ENCODE measurements around the gene ITSN1.
"Not testable (repeated sequence)": the region's sequence is repeated elsewhere in the genome, so short reads cannot be mapped to it uniquely, and the experiment has no call there.

The ITSN1 gene

GRCh38 chr21:33642027-33642895 lies at the start of gene ITSN1:
Gene ITSN1, plus strand, starts transcription at chr21:33642501. Its CDS starts 76,328 bp downstream, at chr21:33718829.
- peak; percentile 99 for DNase-seq (ENCODE audit: low read depth)

DNA sequence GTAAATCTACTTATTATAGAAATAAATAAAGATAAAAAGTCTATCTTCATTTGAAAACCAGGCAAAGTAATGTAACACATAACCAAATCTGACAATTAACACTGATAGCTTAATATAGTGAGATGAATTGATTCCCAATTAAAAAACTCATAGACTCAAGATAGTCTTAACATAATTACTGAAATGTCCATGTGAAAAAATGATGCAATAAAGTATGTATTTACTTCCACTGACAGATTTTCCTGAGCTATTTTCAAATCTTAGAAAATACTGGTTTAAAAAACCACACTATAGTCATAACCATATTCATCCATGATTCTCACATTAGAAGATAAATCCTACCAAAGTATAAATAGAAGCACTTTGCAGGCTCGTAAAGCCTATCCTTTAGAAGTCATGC lies 44.2 kb upstream of the ITSN1 start:
- DNase-seq (ENCODE audit: low read depth): no peak

DNA sequence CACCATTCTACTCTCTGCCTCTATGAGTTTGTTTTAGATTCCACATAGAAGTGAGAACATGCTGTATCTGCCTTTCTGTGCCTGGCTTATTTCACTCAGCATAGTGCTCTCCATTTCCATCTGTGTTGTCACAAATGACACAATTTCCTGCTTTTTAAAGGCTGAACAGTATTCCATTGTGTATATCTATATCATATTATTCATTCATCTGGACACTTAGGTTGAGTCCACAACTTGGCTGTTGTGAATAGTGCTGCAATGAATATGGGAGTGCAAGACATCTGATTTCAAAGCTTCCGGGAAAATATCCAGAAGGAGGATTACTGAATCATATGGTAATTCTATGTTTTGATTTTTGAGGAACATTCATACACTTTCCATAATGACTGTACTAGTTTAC lies 33.7 kb upstream of the ITSN1 start:
- no peak for DNase-seq (ENCODE audit: low read depth)

- no peak for DNase-seq (ENCODE audit: low read depth)
Observed at GRCh38 chr21:33611006-33611744, 31.1 kb upstream of the ITSN1 start.

DNA sequence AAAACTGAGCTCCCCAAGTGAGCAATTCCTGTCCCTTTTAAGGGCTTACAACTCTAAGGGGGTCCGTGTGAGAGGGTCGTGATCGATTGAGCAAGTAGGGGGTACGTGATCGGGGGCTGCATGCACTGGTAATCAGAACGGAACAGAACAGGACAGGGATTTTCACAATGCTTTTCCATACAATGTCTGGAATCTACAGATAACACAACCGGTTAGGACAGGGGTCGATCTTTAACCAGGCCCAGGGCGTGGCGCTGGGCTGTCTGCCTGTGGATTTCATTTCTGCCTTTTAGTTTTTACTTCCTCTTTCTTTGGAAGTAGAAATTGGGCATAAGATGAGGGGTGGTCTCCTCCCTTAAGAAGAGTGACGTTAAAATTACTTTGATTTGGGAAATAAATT lies 24.7 kb upstream of the ITSN1 start:
- DNase-seq (ENCODE audit: low read depth): not testable (repeated sequence)

- no peak for DNase-seq (ENCODE audit: low read depth)
Observed at GRCh38 chr21:33618407-33618806, 23.9 kb upstream of the ITSN1 start.

- DNase-seq (ENCODE audit: low read depth): no peak
Observed at GRCh38 chr21:33619726-33620125, 22.6 kb upstream of the ITSN1 start.

DNA sequence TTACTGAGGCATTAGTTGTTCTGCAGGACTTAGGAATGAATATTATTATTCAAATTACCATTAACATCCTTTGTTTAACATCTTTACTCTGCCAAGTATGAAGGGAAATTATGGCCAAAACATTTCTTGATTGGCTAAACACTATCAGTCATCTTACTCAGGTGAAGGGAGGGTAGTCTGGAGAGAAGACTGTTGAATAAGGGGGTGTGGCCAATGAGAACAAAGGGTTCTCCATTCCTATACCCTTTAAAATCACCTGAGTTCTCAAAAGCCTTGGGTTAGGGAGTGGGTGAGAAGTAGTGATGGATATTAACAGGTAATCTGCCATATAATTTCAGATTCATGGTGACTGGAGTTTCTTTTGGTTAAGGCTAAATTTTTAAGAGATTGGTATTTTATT lies 20.0 kb upstream of the ITSN1 start:
- no peak for DNase-seq (ENCODE audit: low read depth)

GRCh38 chr21:33626151-33626550 lies 16.1 kb upstream of the ITSN1 start:
- DNase-seq (ENCODE audit: low read depth): not testable (repeated sequence)

DNA sequence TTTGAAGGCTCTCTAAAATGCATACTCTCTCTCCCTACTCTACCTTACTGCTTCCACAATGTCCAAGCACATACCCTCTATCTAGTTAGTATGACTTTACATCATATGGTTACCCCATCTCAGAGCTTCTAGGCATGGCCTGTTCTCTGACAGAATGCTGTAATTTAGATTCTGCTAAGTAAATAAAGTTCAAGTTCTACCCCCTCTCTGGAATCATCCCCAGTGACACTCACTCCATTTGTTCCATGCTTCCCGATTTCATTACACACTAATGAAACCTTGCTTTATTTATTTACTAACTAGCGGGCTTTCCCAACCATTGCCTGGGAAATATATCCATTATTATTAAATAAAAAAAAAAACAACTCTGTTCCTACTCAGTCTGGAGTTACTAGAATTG lies 8.0 kb upstream of the ITSN1 start:
- DNase-seq (ENCODE audit: low read depth): no peak

- no peak for DNase-seq (ENCODE audit: low read depth)
Observed at GRCh38 chr21:33640697-33641351, 1.5 kb upstream of the ITSN1 start.

DNA sequence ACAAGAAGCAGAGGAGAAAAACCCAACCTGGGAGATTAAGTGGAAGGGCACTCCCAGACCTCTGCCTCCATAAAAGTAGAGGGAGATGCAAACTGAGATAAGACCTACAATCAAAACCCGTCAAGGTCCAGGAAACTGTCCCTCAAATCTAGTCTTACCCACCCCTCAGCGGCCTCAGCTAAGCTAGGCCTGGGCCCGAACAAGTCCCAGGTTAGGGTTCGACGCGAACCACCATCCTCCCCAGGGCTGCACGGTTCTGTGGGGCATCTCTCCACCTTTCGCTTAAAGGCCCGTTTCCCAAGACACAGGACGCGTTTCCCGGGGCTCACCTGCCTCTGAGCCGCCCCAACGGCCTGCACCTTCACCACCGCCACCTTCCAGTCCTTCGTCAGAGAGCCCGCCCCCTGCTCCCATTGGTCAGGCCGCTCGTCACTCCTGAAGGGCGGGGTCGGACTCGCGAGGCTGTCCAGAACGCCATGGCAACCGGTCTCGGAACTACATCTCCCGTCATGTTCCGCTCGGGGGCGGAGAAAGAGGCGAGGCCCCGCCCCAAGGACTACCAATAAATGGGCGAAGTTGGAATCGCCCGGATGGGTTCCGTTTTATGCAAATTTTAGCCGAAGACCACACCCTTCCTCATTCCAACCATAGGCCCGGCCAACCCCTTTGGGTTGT lies 812 bp upstream of the ITSN1 start, which contains the start of gene CRYZL1:
TSS of gene CRYZL1 (minus strand) at position 390 of the 675 bp plus-strand sequence. CDS start 10,190 bp downstream, outside the sequence.
- peak; percentile 95 for DNase-seq (ENCODE audit: low read depth)

- DNase-seq (ENCODE audit: low read depth): no peak
Observed at GRCh38 chr21:33642896-33643657, 776 bp downstream of the ITSN1 start.

DNA sequence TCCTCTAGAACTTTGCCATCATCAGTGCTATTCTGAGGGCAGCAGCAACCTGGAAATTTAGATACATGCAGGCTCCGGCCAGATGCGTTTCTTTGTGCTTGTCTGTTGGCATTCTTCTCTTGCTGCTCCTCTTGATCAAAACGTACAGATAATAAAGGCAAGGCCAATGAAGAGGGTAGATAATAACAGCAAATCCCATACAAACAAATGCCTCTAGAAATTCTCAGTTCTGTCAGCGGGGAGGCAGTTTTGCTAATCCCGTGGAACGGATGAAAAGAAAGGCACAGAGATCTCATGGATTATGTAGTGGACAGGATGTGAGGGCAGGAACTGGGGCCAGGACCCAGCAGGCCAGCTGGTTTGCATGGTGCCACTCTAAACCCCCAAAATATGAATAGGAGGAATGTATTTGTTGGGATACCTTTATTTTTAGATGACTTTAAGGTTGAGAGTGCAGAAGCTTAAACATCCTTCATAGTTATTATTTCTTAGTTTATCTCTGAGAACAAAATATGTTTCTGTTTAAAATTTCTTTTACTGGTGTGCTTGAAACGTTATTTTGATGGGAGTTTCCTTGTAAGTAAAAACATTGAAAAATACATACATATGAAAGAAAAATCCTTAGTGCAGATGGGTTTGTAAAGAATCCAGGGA lies 1.5 kb downstream of the ITSN1 start:
- no peak for DNase-seq (ENCODE audit: low read depth)

- DNase-seq (ENCODE audit: low read depth): peak; percentile 73
Observed at GRCh38 chr21:33644383-33645074, 2.2 kb downstream of the ITSN1 start.

GRCh38 chr21:33645730-33646129 lies 3.4 kb downstream of the ITSN1 start:
- DNase-seq (ENCODE audit: low read depth): no peak

DNA sequence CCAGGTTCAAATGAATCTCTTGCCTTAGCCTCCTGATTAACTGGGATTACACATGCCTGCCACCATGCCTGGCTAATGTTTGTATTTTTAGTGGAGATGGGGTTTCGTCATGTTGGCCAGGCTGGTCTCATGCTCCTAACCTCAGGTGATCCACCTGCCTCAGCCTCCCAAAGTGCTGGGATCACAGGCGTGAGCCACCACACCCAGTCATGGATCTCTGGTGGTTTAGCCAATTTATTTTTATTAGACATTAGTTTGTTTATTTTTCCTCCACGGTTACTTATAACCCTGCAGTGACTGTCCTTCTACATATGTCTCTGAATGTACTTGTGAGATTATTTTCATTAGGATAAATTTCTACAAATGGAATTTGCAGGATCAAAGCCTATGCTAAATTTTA lies 5.3 kb downstream of the ITSN1 start:
- no peak for DNase-seq (ENCODE audit: low read depth)

GRCh38 chr21:33648555-33648954 lies 6.3 kb downstream of the ITSN1 start:
- DNase-seq (ENCODE audit: low read depth): no peak

GRCh38 chr21:33650230-33650629 lies 7.9 kb downstream of the ITSN1 start:
- no peak for DNase-seq (ENCODE audit: low read depth)

- no peak for DNase-seq (ENCODE audit: low read depth)
Observed at GRCh38 chr21:33650929-33651509, 8.7 kb downstream of the ITSN1 start.

All from GM04503 (cell line).